B cell (primary cell): ENCODE data around the gene LAMC3. TPM values are rescaled to one million over a fixed set of nuclear protein-coding genes. Genes with fewer than 3 reads are reported as not detected.

Experiments
- ATAC-seq: fragments of 200-7000 bp; cut with Tn5 transposase; one replicate; pipeline ENCODE4 v1.10.0; 2021; ENCODE audit warnings: low read depth, mild to moderate bottlenecking, moderate number of reproducible peaks, moderate library complexity
- CTCF ChIA-PET: fragments of 350-600 bp; sonication (Branson Sonifier 250); formaldehyde crosslinking; loops from one replicate; lab custom pipeline; 2021; ENCODE audit warnings: antibody characterized with exemption, inconsistent platforms; lab: Charles Lee
- POLR2A ChIA-PET: fragments of 350-600 bp; sonication (Branson Sonifier 250); formaldehyde crosslinking; loops from one replicate; lab custom pipeline; 2021; ENCODE audit warnings: antibody characterized with exemption; lab: Charles Lee
- DNase-seq: peaks from one replicate; pipeline ENCODE4 v3.0.0; 2013
- H2AFZ ChIP-seq: 2 replicates; pipeline ENCODE4 v1.6.1; 2012; ENCODE audit warnings: mild to moderate bottlenecking, low read depth, low read length; ENCODE audit not compliant: insufficient read depth, poor library complexity, severe bottlenecking
- H3K27ac ChIP-seq, 2 donors: 1 replicate in 1 of 2; 2 replicates in 1 of 2; pipeline ENCODE4 v1.5.1; 2012 to 2013; ENCODE audit warnings: low read length in 2 of 2, mild to moderate bottlenecking in 2 of 2, moderate library complexity in 1 of 2
- H3K27me3 ChIP-seq, 4 experiments: fragments of 200-600 bp in 1 of 4; sonication (generic) in 1 of 4; replicated peaks in 1 of 4; 1 replicate in 2 of 4; 2 replicates in 2 of 4; pipeline versions ENCODE4 v1.6.1 to v1.7.0; 2013 to 2016; ENCODE audit warnings: low read length in 3 of 4, mild to moderate bottlenecking in 2 of 4, mixed read lengths in 1 of 4, moderate library complexity in 1 of 4; ENCODE audit not compliant: insufficient read depth in 4 of 4, control insufficient read depth in 3 of 4; ENCODE audit errors: control extremely low read depth in 1 of 4
- H3K36me3 ChIP-seq, 2 experiments: replicated peaks in 1 of 2; 1 replicate in 1 of 2; 2 replicates in 1 of 2; pipeline versions ENCODE4 v1.6.1 to v1.7.1; 2013; ENCODE audit warnings: low read length in 1 of 2; ENCODE audit not compliant: insufficient read depth in 2 of 2, control insufficient read depth in 1 of 2; ENCODE audit errors: control extremely low read depth in 1 of 2, extremely low read depth in 1 of 2
- H3K4me1 ChIP-seq, 2 donors: fragments of 200-600 bp in 1 of 2; sonication (generic) in 1 of 2; 1 replicate in 1 of 2; 2 replicates in 1 of 2; pipeline versions ENCODE4 v1.5.1 to v1.6.1; 2013 to 2017; ENCODE audit warnings: low read length in 2 of 2; ENCODE audit not compliant: control insufficient read depth in 2 of 2, insufficient read depth in 2 of 2
- H3K4me2 ChIP-seq: replicated peaks from 2 replicates; pipeline ENCODE3; 2012; ENCODE audit warnings: mild to moderate bottlenecking, low read depth, low read length; ENCODE audit not compliant: poor library complexity, severe bottlenecking
- H3K4me3 ChIP-seq, 5 experiments: fragments of 200-600 bp in 1 of 5; sonication (generic) in 1 of 5; 1 replicate in 3 of 5; 2 replicates in 2 of 5; pipeline versions ENCODE4 v1.5.1 to v1.7.0; 2011 to 2016; ENCODE audit warnings: low read length in 4 of 5, mild to moderate bottlenecking in 4 of 5, low read depth in 2 of 5, control low read depth in 1 of 5, moderate library complexity in 1 of 5; ENCODE audit not compliant: insufficient read depth in 1 of 5; ENCODE audit errors: control extremely low read depth in 1 of 5, extremely low read depth in 1 of 5
- H3K79me2 ChIP-seq: fragments of 200-600 bp; sonication (generic); one replicate; pipeline ENCODE4 v1.6.0; 2016; ENCODE audit warnings: low read length; ENCODE audit not compliant: control insufficient read depth, insufficient read depth
- H3K9ac ChIP-seq: fragments of 200-600 bp; sonication (generic); 2 replicates; pipeline ENCODE4 v1.6.1; 2017; ENCODE audit warnings: mild to moderate bottlenecking, low read length, moderate library complexity
- H3K9me3 ChIP-seq, 3 donors: one replicate each; pipeline versions ENCODE4 v1.6.1 to v1.7.1; 2013; ENCODE audit warnings: low read length in 2 of 3; ENCODE audit not compliant: control insufficient read depth in 2 of 3, insufficient read depth in 1 of 3; ENCODE audit errors: control extremely low read depth in 1 of 3
- H4K20me1 ChIP-seq: 2 replicates; pipeline ENCODE4 v1.6.0; 2012; ENCODE audit warnings: mild to moderate bottlenecking, low read length; ENCODE audit not compliant: insufficient read depth, control insufficient read depth, poor library complexity, severe bottlenecking
- H3K27ac Mint-ChIP-seq: one replicate; pipeline ENCODE4 v1.8.0; 2021; ENCODE audit warnings: mixed read lengths
- H3K27me3 Mint-ChIP-seq: one replicate; pipeline ENCODE4 v1.8.0; 2021; ENCODE audit warnings: mixed read lengths
- H3K4me1 Mint-ChIP-seq: one replicate; pipeline ENCODE4 v1.8.0; 2021; ENCODE audit warnings: mixed read lengths
- H3K4me3 Mint-ChIP-seq: one replicate; pipeline ENCODE4 v1.8.0; 2021; ENCODE audit warnings: mixed read lengths
- H3K9me3 Mint-ChIP-seq: one replicate; pipeline ENCODE4 v1.8.0; 2022; ENCODE audit warnings: mixed read lengths; ENCODE audit not compliant: insufficient read depth
- EZH2 ChIP-seq: IDR thresholded peaks from 2 replicates; pipeline ENCODE4 v1.6.1; 2012; ENCODE audit warnings: borderline replicate concordance, low read depth, mild to moderate bottlenecking, moderate library complexity, low read length; ENCODE audit not compliant: insufficient read depth, poor library complexity, severe bottlenecking
- WGBS: methylation state at CpG from one replicate; pipeline ENCODE4 v1.1.5; 2013; ENCODE audit warnings: missing lambda C conversion rate; ENCODE audit not compliant: insufficient coverage; 5-methylcytosine and 5-hydroxymethylcytosine counted together
- intact Hi-C: fragments of 100-400 bp; cut with micrococcal nuclease; formaldehyde crosslinking; loops from one replicate; pipeline ENCODE4 v1.10.0; 2022
- polyA plus RNA-seq: library from polyadenylated mRNA; depleted of rRNA; stranded (reverse); fragments of >200 nt; gene quantifications from 2 replicates; pipeline ENCODE4 v1.2.3, GENCODE V29; 2012
- total RNA-seq, 2 donors: library from RNA; stranded (reverse); fragments of 120-200 nt in 1 of 2; gene quantifications; 1 replicate in 1 of 2; 2 replicates in 1 of 2; pipeline versions ENCODE4 v1.2.3 to v1.2.4, GENCODE V29; 2013 to 2022
- TF ChIP-seq, protein P1 (sequence below): fragments of 200-600 bp; IDR thresholded peaks from one replicate; pipeline ENCODE4 v1.8.0; 2022; ENCODE audit warnings: antibody characterized with exemption, mild to moderate bottlenecking

Gene LAMC3
- total and polyA plus RNA-seq, 2 donors (not counting 1 experiment from before 2014, with no cell fraction given), result 0.25 to 0.45 TPM

DNA sequence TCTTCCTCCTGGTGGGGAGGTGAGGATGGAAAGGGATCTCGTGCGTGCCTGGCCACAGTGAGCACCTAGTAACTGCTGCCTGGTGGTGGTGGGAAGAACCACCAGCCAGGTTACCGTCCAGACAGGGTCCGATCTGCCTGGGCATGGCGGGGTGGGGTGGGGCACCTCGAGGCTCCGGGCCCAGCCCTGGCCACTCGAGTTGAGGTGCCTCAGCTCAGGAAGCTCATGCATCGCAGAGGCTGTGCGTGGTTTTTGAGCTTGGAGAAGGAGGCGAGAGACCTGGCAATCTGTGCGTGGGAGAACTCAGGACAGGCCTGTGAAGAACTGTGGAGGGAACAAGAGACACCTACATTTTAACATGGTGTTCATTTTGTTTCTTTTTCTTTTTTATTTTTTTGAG lies 38.9 kb upstream of the LAMC3 start:
- ChIA-PET POLR2A (no interaction called here), CTCF (no interaction called here)
- H3K9me3 Mint-ChIP-seq, result no peaks in the 10 kb centered on the region
- H3K27ac Mint-ChIP-seq, result no peak overlapping the region
- no peak for TF ChIP-seq EZH2
- TF ChIP-seq, protein P1, sequence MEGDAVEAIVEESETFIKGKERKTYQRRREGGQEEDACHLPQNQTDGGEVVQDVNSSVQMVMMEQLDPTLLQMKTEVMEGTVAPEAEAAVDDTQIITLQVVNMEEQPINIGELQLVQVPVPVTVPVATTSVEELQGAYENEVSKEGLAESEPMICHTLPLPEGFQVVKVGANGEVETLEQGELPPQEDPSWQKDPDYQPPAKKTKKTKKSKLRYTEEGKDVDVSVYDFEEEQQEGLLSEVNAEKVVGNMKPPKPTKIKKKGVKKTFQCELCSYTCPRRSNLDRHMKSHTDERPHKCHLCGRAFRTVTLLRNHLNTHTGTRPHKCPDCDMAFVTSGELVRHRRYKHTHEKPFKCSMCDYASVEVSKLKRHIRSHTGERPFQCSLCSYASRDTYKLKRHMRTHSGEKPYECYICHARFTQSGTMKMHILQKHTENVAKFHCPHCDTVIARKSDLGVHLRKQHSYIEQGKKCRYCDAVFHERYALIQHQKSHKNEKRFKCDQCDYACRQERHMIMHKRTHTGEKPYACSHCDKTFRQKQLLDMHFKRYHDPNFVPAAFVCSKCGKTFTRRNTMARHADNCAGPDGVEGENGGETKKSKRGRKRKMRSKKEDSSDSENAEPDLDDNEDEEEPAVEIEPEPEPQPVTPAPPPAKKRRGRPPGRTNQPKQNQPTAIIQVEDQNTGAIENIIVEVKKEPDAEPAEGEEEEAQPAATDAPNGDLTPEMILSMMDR, result no peak
- H3K4me3 Mint-ChIP-seq, result no peak overlapping the region
- DNase-seq (no peak), ATAC-seq (no peak)
- intact Hi-C loops, result no loop called here
- 81% methylated on average over 10 of the region's 12 CpGs for WGBS
- no peak overlapping the region for H2AFZ ChIP-seq
- no peak overlapping the region for H3K9ac ChIP-seq
- no peaks in the 10 kb centered on the region for H3K4me1 Mint-ChIP-seq
- H3K9me3 ChIP-seq, result no peaks in the 10 kb centered on the region
- H3K4me1 ChIP-seq, result no peaks in the 10 kb centered on the region
- H3K79me2 ChIP-seq, result no peaks in the 10 kb centered on the region
- H3K27me3 ChIP-seq, result peaks cover 0 to 11% (median 0%) of the 10 kb centered on the region in 4 experiments
- H3K4me2 ChIP-seq, result no peak overlapping the region
- H3K36me3 ChIP-seq, result no peaks in the 10 kb centered on the region
- H3K27me3 Mint-ChIP-seq, result peaks cover 19% of the 10 kb centered on the region
- no peak overlapping the region for H3K4me3 ChIP-seq
- no peak overlapping the region for H3K27ac ChIP-seq
- no peaks in the 10 kb centered on the region for H4K20me1 ChIP-seq

GRCh38 chr9:130970855-130971254 lies 38.1 kb upstream of the LAMC3 start:
- Histone ChIP-seq H2AFZ (no peak overlapping the region), H4K20me1 (no peaks in the 10 kb centered on the region), H3K36me3 (no peaks in the 10 kb centered on the region), H3K9ac (no peak overlapping the region), H3K4me1 (no peaks in the 10 kb centered on the region), H3K27ac (no peak overlapping the region), H3K4me2 (no peak overlapping the region), H3K4me3 (no peak overlapping the region), H3K27me3 (peaks cover 0 to 11% (median 0%) of the 10 kb centered on the region in 4 experiments), H3K79me2 (no peaks in the 10 kb centered on the region), H3K9me3 (no peaks in the 10 kb centered on the region)
- no peaks in the 10 kb centered on the region for H3K9me3 Mint-ChIP-seq
- H3K27ac Mint-ChIP-seq, result no peak overlapping the region
- intact Hi-C loops, result no loop called here
- peaks cover 19% of the 10 kb centered on the region for H3K27me3 Mint-ChIP-seq
- POLR2A ChIA-PET, result no interaction called here
- DNase-seq (no peak), ATAC-seq (no peak)
- no peaks in the 10 kb centered on the region for H3K4me1 Mint-ChIP-seq
- CTCF ChIA-PET, result no interaction called here
- TF ChIP-seq EZH2, result no peak
- 100% methylated on average over 3 of the region's 3 CpGs for WGBS
- no peak overlapping the region for H3K4me3 Mint-ChIP-seq
